ENCODE measurements around the gene HCN3. TPM values are rescaled to one million over a fixed set of nuclear protein-coding genes. Genes with fewer than 3 reads are reported as not detected.
"Not testable (repeated sequence)": the region's sequence is repeated elsewhere in the genome, so short reads cannot be mapped to it uniquely, and the experiment has no call there.

HCN3 gene
- total RNA-seq, 2 experiments from 2014 or later: 3.7 to 4.9 TPM

DNA sequence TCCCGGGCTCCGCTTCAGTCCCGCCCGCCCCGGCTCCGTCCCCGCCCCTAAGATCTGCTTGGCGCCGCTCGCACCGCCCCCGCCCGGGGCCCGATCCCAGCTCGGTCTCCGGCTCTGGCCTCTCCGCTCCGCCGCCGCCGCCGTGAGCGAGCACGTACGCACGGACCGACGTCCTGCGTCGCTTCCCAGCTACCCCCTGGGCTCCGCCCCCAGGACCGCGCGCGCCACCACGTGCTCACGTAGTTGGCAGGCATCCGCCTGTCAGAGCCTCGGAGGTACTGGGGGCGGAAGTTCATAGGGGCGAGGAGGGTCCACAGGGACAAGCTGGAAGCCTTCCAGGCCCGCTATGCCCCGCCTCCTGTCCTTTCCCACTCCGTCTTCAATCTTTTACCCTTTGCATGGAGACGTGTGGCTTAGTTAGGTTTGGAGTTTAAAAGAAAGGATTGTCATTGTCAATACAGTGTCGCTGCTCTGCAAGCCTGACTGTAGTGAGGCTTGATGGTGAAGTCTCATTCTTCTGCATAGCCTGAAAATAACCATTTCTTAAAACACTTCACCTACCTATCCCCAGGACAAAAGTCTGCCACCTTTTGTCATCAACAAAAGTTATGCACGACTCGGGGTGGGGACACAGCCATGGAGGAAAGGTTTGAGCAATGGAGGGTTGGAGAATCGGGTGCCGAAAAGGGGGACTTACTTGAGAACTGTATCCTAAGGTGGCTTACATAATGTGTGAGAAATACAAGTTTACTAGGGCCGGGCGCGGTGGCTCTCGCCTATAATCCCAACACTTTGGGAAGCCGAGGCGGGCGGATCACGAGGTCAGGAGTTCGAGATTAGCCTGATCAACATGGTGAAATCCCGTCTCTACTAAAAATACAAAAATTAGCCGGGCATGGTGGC, 3.7 kb upstream of the HCN3 start, which contains the start of gene CLK2:
CLK2 (minus strand) TSS at position 162 of the 903 bp plus-strand sequence. CDS start 2,527 bp downstream, outside the sequence.
- peak within 1 kb of the TSS; percentile 90 for H3K27ac Mint-ChIP-seq
- ChIA-PET CTCF (interaction anchor here (0.7 to 2.6 kb wide), 6 partner anchors 10 to 101 kb away, joined by 3 to 29 read pairs (median 8); partner anchors contain the start of genes KRTCAP2 and SCAMP3), POLR2A (interaction anchor here (0.8 to 3.2 kb wide), 19 partner anchors 11 to 703 kb away, joined by 3 to 57 read pairs (median 6); partner anchors contain the start of genes ENTREP3, FDPS, KRTCAP2 and SCAMP3)
- peaks cover 3% of the 10 kb centered on the region for H3K27me3 Mint-ChIP-seq
- no peaks in the 10 kb centered on the region for H3K9me3 Mint-ChIP-seq
- peaks cover 37% of the 10 kb centered on the region for H3K36me3 Mint-ChIP-seq (ENCODE audit: low read depth)
- peak; percentile 96 for DNase-seq
- peak within 1 kb of the TSS; percentile 98 for H3K4me3 Mint-ChIP-seq
- peaks cover 46% of the 10 kb centered on the region for H3K4me1 Mint-ChIP-seq

DNA sequence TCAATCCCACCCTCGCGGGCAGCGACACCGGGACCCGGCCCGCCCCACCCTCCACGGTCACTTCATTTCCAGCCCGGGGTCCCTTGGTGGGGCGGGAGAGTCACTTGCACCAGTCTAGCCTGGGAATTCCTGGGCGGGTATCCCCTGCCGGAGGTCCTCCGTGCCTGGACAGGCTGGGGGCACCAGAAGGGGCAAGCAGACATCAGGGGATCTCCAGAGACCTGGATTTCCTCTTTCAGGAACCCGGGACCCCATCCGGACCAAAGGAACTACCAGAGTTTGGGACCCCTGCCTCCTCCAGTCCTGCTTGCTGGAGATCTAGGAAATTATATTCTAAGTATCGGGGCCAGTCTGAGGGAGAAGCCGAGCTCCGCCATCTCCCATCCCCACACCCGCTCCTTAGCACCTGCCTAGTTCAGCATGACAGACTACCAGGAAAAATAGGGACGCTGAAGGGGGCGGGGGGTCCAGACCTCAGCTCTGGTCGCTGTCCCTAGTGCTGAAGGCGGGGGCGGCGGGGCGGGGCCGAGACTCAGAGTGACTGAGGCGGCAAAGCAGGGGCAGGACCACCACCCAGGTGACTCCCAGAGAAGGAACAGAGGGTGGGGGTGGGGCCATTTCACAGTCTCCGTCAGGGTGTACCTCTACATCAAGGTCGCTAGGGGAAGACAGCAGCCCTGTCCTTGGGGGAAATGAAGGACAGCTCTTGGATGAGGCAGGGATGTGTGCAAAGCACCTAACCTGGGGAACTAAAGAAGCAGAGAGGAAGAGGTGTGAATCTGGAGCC, 832 bp downstream of the HCN3 start:
- no peak overlapping the region for H3K27ac Mint-ChIP-seq
- peak; percentile 70 for DNase-seq
- H3K4me3 Mint-ChIP-seq: peak overlapping the region; percentile 56
- ChIA-PET POLR2A (interaction anchor here (0.7 to 1.0 kb wide), 2 partner anchors 42 to 43 kb away, joined by 3 read pairs; partner anchors contain the start of gene RUSC1), CTCF (interaction anchor here (0.7 to 1.0 kb wide), 4 partner anchors 26 to 403 kb away, joined by 3 to 6 read pairs (median 4); no protein-coding TSS in a partner anchor)
- no peaks in the 10 kb centered on the region for H3K9me3 Mint-ChIP-seq
- peaks cover 2% of the 10 kb centered on the region for H3K36me3 Mint-ChIP-seq (ENCODE audit: low read depth)
- peaks cover 4% of the 10 kb centered on the region for H3K27me3 Mint-ChIP-seq
- H3K4me1 Mint-ChIP-seq: peaks cover 27% of the 10 kb centered on the region

DNA sequence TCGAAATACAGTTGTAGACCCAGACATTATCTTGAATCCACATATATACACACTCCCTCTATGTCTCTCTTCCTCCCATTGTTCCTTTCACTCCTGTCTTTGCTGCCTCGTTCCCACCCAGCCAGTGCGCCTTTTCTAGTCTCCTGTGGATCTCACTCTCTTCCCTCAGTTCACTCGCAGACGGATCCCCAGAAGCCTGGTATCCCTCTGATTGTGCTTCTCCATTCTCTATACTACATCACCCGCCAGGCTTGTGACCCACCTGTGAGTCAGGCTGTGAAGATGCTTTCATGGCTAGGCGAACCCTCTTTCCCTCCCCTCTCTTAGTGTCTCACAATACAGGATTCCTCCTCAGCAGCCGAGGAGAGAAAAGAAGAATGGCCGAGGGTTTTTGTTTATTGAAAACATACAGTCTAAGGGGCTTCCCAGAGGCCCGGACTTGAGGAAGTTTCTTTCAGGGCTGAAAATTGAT, 1.5 kb downstream of the HCN3 start:
- POLR2A ChIA-PET: interaction anchor here (1.0 to 1.3 kb wide), 2 partner anchors 30 to 42 kb away, joined by 3 to 4 read pairs; partner anchors contain the start of genes FDPS and RUSC1
- peaks cover 4% of the 10 kb centered on the region for H3K27me3 Mint-ChIP-seq

DNA sequence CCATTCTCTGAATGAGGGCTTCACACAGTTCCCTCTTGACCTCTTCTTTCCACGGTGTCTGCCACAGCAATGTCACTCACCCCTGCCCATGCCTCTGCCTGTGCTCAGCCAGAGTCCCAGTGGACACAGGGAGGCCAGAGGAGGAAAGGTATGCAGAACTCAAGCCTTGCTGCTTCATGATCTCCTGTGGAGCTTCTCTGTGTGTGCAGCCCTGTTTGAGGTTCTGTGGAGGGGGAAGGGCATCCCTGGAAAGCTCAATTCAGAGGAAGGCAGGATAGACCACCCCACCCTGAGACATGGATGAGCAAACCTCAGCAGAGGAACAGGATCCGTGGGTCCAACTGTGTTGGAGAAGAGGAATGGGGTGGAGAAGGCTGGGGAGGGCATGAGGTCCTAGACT, 2.0 kb downstream of the HCN3 start:
- DNase-seq: no peak
- peaks cover 22% of the 10 kb centered on the region for H3K4me1 Mint-ChIP-seq
- H3K36me3 Mint-ChIP-seq (ENCODE audit: low read depth): no peaks in the 10 kb centered on the region
- no peak overlapping the region for H3K27ac Mint-ChIP-seq
- H3K4me3 Mint-ChIP-seq: no peak overlapping the region
- ChIA-PET CTCF (interaction anchor here (0.9 kb wide), 1 partner anchor 43 kb away, joined by 4 read pairs; no protein-coding TSS in a partner anchor), POLR2A (interaction anchor here (1.3 kb wide), 1 partner anchor 29 kb away, joined by 4 read pairs; the partner anchor contains the start of gene FDPS)
- H3K27me3 Mint-ChIP-seq: peaks cover 4% of the 10 kb centered on the region
- no peaks in the 10 kb centered on the region for H3K9me3 Mint-ChIP-seq

More for the DNA sequence above, 1.5 kb downstream of the HCN3 start:
- Mint-ChIP-seq H3K9me3 (no peaks in the 10 kb centered on the region), H3K36me3 (ENCODE audit: low read depth) (no peaks in the 10 kb centered on the region), H3K4me1 (peaks cover 25% of the 10 kb centered on the region), H3K4me3 (peak overlapping the region; percentile 1), H3K27ac (no peak overlapping the region)
- CTCF ChIA-PET: interaction anchor here (0.9 to 1.0 kb wide), 4 partner anchors 27 to 43 kb away, joined by 3 to 6 read pairs (median 4); no protein-coding TSS in a partner anchor
- no peak for DNase-seq

DNA sequence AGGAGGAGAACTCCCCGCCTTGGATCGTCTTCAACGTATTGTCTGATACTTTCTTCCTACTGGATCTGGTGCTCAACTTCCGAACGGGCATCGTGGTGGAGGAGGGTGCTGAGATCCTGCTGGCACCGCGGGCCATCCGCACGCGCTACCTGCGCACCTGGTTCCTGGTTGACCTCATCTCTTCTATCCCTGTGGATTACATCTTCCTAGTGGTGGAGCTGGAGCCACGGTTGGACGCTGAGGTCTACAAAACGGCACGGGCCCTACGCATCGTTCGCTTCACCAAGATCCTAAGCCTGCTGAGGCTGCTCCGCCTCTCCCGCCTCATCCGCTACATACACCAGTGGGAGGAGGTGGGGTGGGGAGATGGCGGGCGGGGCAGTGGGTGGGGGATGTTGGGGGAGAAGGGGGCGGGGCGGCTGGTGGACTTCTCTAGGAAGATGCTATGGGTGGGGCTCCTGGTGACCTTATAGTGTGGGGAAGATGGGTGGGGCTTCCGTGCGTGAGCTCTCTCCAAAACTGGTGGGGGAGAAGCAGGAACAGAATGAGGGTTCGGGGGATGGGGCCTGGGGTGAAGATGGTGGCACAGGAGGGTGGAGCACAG, 5.3 kb downstream of the HCN3 start:
- ChIA-PET CTCF (interaction anchor here (1.0 kb wide), 1 partner anchor 41 kb away, joined by 3 read pairs; no protein-coding TSS in a partner anchor), POLR2A (no interaction called here)
- H3K27ac Mint-ChIP-seq: no peak overlapping the region

DNA sequence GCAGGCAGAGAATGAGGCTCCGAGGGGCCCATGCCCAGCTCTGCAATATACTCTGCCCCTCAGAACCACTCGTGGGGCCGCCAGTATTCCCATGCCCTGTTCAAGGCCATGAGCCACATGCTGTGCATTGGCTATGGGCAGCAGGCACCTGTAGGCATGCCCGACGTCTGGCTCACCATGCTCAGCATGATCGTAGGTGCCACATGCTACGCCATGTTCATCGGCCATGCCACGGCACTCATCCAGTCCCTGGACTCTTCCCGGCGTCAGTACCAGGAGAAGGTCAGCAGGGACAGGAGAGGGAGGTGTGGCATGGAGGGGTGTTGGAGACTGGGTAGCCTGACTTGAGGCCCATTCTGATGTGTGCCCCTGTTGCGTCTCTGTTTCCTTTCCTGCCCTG, 7.2 kb downstream of the HCN3 start:
- Mint-ChIP-seq H3K27ac (no peak overlapping the region), H3K9me3 (no peaks in the 10 kb centered on the region), H3K4me3 (no peak overlapping the region), H3K27me3 (no peaks in the 10 kb centered on the region), H3K36me3 (ENCODE audit: low read depth) (no peaks in the 10 kb centered on the region), H3K4me1 (peaks cover 2% of the 10 kb centered on the region)
- CTCF ChIA-PET: no interaction called here
- no peak for DNase-seq
- POLR2A ChIA-PET: no interaction called here

More for the DNA sequence above, 5.3 kb downstream of the HCN3 start:
- DNase-seq: no peak
- no peaks in the 10 kb centered on the region for H3K36me3 Mint-ChIP-seq (ENCODE audit: low read depth)
- H3K4me3 Mint-ChIP-seq: no peak overlapping the region
- peaks cover 4% of the 10 kb centered on the region for H3K27me3 Mint-ChIP-seq
- H3K9me3 Mint-ChIP-seq: no peaks in the 10 kb centered on the region
- peaks cover 7% of the 10 kb centered on the region for H3K4me1 Mint-ChIP-seq

DNA sequence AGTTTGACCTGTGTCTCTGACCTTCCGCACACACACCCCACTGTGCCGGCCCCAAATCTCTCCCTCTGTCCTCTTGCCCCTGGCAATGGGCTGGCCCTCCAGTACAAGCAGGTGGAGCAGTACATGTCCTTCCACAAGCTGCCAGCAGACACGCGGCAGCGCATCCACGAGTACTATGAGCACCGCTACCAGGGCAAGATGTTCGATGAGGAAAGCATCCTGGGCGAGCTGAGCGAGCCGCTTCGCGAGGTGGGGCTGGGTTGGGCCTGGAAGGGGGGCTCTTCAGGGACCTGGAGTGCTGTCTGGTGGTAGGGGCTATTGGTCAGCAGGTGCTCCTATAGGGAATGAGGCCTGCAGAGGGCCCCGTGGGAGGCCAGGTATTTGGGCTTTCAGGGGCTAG, 7.8 kb downstream of the HCN3 start:
- H3K9me3 Mint-ChIP-seq: no peaks in the 10 kb centered on the region
- H3K27ac Mint-ChIP-seq: no peak overlapping the region
- peaks cover under 1% of the 10 kb centered on the region for H3K27me3 Mint-ChIP-seq
- peaks cover 2% of the 10 kb centered on the region for H3K4me1 Mint-ChIP-seq
- no peaks in the 10 kb centered on the region for H3K36me3 Mint-ChIP-seq (ENCODE audit: low read depth)
- ChIA-PET POLR2A (no interaction called here), CTCF (no interaction called here)
- no peak overlapping the region for H3K4me3 Mint-ChIP-seq
- no peak for DNase-seq

DNA sequence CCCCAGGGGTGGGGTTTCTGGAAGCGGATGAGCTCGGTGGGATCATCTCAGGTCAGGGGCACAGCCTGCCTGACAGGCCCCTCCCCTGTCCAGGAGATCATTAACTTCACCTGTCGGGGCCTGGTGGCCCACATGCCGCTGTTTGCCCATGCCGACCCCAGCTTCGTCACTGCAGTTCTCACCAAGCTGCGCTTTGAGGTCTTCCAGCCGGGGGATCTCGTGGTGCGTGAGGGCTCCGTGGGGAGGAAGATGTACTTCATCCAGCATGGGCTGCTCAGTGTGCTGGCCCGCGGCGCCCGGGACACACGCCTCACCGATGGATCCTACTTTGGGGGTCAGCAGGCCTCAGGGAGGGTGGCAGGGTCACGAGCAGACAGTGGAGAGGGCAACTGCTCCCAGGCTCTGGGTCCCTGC, 8.4 kb downstream of the HCN3 start:
- POLR2A ChIA-PET: interaction anchor here (1.4 kb wide), 1 partner anchor 22 kb away, joined by 6 read pairs; the partner anchor contains the start of gene FDPS
- H3K4me3 Mint-ChIP-seq: no peak overlapping the region
- peaks cover 2% of the 10 kb centered on the region for H3K4me1 Mint-ChIP-seq
- H3K36me3 Mint-ChIP-seq (ENCODE audit: low read depth): no peaks in the 10 kb centered on the region
- H3K27me3 Mint-ChIP-seq: peaks cover 3% of the 10 kb centered on the region
- H3K9me3 Mint-ChIP-seq: no peaks in the 10 kb centered on the region
- H3K27ac Mint-ChIP-seq: no peak overlapping the region
- CTCF ChIA-PET: no interaction called here
- DNase-seq: no peak

DNA sequence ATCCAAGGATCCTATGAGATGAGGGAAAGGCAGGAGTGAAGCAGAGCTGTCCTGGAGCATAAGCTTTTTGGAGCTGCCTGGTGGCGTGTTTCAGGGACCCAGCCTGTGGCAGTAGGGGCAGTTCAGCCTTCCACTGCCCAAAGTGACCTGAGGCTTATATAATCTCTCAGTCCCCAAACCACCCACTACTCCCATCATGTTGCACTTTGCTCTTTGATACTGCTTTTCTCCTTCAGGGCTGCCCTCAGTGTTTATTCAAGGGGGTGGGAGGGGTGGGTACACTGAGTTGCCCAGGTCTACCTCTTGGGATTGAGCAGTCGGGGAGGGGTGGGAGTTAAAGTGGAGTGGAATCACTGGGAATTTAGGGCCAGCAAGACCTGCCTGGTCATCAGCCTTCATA, 9.3 kb downstream of the HCN3 start:
- no peaks in the 10 kb centered on the region for H3K9me3 Mint-ChIP-seq
- POLR2A ChIA-PET: interaction anchor here (1.4 kb wide), 1 partner anchor 21 kb away, joined by 6 read pairs; the partner anchor contains the start of gene FDPS
- H3K27me3 Mint-ChIP-seq: peaks cover 5% of the 10 kb centered on the region
- peaks cover 2% of the 10 kb centered on the region for H3K4me1 Mint-ChIP-seq
- DNase-seq: no peak
- no peaks in the 10 kb centered on the region for H3K36me3 Mint-ChIP-seq (ENCODE audit: low read depth)
- H3K27ac Mint-ChIP-seq: no peak overlapping the region
- no peak overlapping the region for H3K4me3 Mint-ChIP-seq
- CTCF ChIA-PET: no interaction called here

DNA sequence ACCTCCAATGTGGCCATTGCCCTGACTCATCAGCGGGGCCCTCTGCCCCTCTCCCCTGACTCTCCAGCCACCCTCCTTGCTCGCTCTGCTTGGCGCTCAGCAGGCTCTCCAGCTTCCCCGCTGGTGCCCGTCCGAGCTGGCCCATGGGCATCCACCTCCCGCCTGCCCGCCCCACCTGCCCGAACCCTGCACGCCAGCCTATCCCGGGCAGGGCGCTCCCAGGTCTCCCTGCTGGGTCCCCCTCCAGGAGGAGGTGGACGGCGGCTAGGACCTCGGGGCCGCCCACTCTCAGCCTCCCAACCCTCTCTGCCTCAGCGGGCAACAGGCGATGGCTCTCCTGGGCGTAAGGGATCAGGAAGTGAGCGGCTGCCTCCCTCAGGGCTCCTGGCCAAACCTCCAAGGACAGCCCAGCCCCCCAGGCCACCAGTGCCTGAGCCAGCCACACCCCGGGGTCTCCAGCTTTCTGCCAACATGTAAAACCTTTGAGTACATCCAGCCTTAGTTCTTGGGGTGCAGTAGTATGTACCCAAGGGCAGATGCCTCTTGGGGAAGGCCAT, 10.8 kb downstream of the HCN3 start:
- no peak overlapping the region for H3K4me3 Mint-ChIP-seq
- H3K36me3 Mint-ChIP-seq (ENCODE audit: low read depth): no peaks in the 10 kb centered on the region
- no peaks in the 10 kb centered on the region for H3K4me1 Mint-ChIP-seq
- CTCF ChIA-PET: no interaction called here
- POLR2A ChIA-PET: no interaction called here
- no peak overlapping the region for H3K27ac Mint-ChIP-seq
- DNase-seq: no peak
- H3K9me3 Mint-ChIP-seq: no peaks in the 10 kb centered on the region
- peaks cover 9% of the 10 kb centered on the region for H3K27me3 Mint-ChIP-seq

DNA sequence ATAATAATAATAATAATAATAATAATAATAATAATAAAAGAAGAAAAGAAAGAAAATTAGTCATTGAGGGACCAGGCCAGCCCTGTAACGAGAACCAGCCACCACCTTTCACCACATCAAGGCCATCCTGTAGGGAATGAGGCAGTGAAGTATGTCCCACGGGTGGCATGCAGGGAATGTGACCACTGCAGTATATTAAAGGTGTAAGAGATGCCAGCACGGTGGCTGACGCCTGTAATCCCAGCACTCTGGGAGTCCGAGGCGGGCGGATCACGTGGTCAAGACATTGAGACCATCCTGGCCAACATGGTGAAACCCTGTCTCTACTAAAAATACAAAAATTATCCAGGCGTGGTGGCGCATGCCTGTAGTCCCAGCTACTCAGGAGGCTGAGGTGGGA, 13.7 kb downstream of the HCN3 start:
- H3K9me3 Mint-ChIP-seq; H3K4me3 Mint-ChIP-seq; H3K27ac Mint-ChIP-seq; DNase-seq; CTCF ChIA-PET; H3K36me3 Mint-ChIP-seq (ENCODE audit: low read depth); POLR2A ChIA-PET; H3K4me1 Mint-ChIP-seq: not testable (repeated sequence)
- H3K27me3 Mint-ChIP-seq: peaks cover 33% of the 10 kb centered on the region
